Testis (tissue), 3 donors: Measurements from ENCODE around the gene CLEC2L. TPM values are rescaled to one million over a fixed set of nuclear protein-coding genes. Genes with fewer than 3 reads are reported as not detected.

Source experiments
- DNase-seq: peaks from one replicate; pipeline ENCODE4 v3.0.0-alpha.2; 2019
- H3K27ac ChIP-seq, 2 donors: fragments of 200-600 bp; sonication (generic); one replicate each; pipeline ENCODE4 v1.5.1; 2019
- H3K27me3 ChIP-seq: fragments of 200-600 bp; sonication (generic); one replicate; pipeline ENCODE4 v1.5.1; 2019
- H3K36me3 ChIP-seq: fragments of 200-600 bp; sonication (generic); one replicate; pipeline ENCODE4 v1.5.1; 2017; ENCODE audit warnings: low read depth; ENCODE audit errors: missing control alignments
- H3K4me1 ChIP-seq: fragments of 200-600 bp; sonication (generic); one replicate; pipeline ENCODE4 v1.5.1; 2019
- H3K4me3 ChIP-seq, 2 donors: fragments of 200-600 bp; sonication (generic); one replicate each; pipeline ENCODE4 v1.5.1; 2017 to 2019
- H3K9me3 ChIP-seq: fragments of 200-600 bp; sonication (generic); one replicate; pipeline ENCODE4 v1.5.1; 2017
- CTCF ChIP-seq, 3 experiments: fragments of 450-650 bp in 2 of 3; fragments of 200-600 bp in 1 of 3; sonication (generic) in 1 of 3; IDR thresholded peaks; one replicate each; pipeline ENCODE4 v1.5.1; 2016 to 2019; ENCODE audit warnings: antibody characterized with exemption in 3 of 3, mild to moderate bottlenecking in 2 of 3, moderate library complexity in 1 of 3
- POLR2A ChIP-seq: fragments of 450-650 bp; IDR thresholded peaks from one replicate; pipeline ENCODE4 v1.6.1; 2017; ENCODE audit warnings: antibody characterized with exemption, mild to moderate bottlenecking, moderate library complexity
- WGBS, 2 donors: methylation state at CpG; one replicate each; pipeline ENCODE4 v1.1.5; 2018; 5-methylcytosine and 5-hydroxymethylcytosine counted together
- intact Hi-C: fragments of 100-400 bp; cut with DNase I; formaldehyde crosslinking; loops from one replicate; pipeline ENCODE4 v1.15.1; 2023; ENCODE audit warnings: low total_unique reads
- polyA plus RNA-seq: library from polyadenylated mRNA; stranded (reverse); fragments of 350-450 nt; fragmentation: Illumina TruSeq; extraction: RNeasy Lipid Tissue Mini Kit (QIAGEN cat#74804); gene quantifications from one replicate; pipeline ENCODE4 v1.2.3, GENCODE V29; 2014; ENCODE audit warnings: low read depth, low replicate concordance; ENCODE audit not compliant: insufficient read depth
- total RNA-seq, 2 donors: library from RNA; depleted of rRNA; stranded (reverse); fragments of >200 nt; gene quantifications; one replicate each; pipeline ENCODE4 v1.2.3, GENCODE V29; 2016

CLEC2L gene
- total and polyA plus RNA-seq, 3 donors from 2014 or later = 0.79 to 1.6 (median 0.81) TPM

GRCh38 chr7:139580435-139580834 is 57.0 kb downstream of the CLEC2L start:
- WGBS, 2 donors = 96 to 97% methylated on average over 3 of the region's 3 CpGs

GRCh38 chr7:139582130-139582650 is 58.7 kb downstream of the CLEC2L start:
- Histone ChIP-seq H3K4me3 (no peak overlapping the region), H3K4me1 (no peaks in the 10 kb centered on the region), H3K27ac (no peak overlapping the region), H3K27me3 (no peaks in the 10 kb centered on the region), H3K36me3 (no peaks in the 10 kb centered on the region), H3K9me3 (no peaks in the 10 kb centered on the region)
- WGBS, 2 donors = 90 to 93% methylated on average over 11 to 14 of the region's 14 CpGs
- intact Hi-C loops = no loop called here
- DNase-seq = no peak
- TF ChIP-seq CTCF (IDR thresholded peaks at IDR 0.05) (no peak), POLR2A (no peak)

More at GRCh38 chr7:139580435-139580834, 57.0 kb downstream of the CLEC2L start:
- intact Hi-C loops = no loop called here
- H3K4me3 ChIP-seq = no peak overlapping the region
- DNase-seq = no peak
- no peaks in the 10 kb centered on the region for H3K9me3 ChIP-seq
- TF ChIP-seq CTCF (IDR thresholded peaks at IDR 0.05) (no peak), POLR2A (no peak)
- no peaks in the 10 kb centered on the region for H3K27me3 ChIP-seq
- no peaks in the 10 kb centered on the region for H3K36me3 ChIP-seq
- H3K27ac ChIP-seq = no peak overlapping the region
- H3K4me1 ChIP-seq = no peaks in the 10 kb centered on the region

GRCh38 chr7:139582671-139583155 is 59.2 kb downstream of the CLEC2L start:
- Histone ChIP-seq H3K4me1 (no peaks in the 10 kb centered on the region), H3K27ac (no peak overlapping the region), H3K27me3 (no peaks in the 10 kb centered on the region), H3K4me3 (no peak overlapping the region), H3K36me3 (no peaks in the 10 kb centered on the region), H3K9me3 (no peaks in the 10 kb centered on the region)
- WGBS, 2 donors = 92% methylated on average over 12 to 14 of the region's 14 CpGs
- intact Hi-C loops = no loop called here
- DNase-seq = peak; percentile 1
- TF ChIP-seq POLR2A (no peak), CTCF (IDR thresholded peaks at IDR 0.05) (no peak)

GRCh38 chr7:139583826-139584553 is 60.5 kb downstream of the CLEC2L start:
- H3K4me3 ChIP-seq = no peak overlapping the region
- no peaks in the 10 kb centered on the region for H3K36me3 ChIP-seq
- no peaks in the 10 kb centered on the region for H3K4me1 ChIP-seq
- H3K27ac ChIP-seq = no peak overlapping the region
- no peaks in the 10 kb centered on the region for H3K27me3 ChIP-seq
- intact Hi-C loops = no loop called here
- DNase-seq = peak; percentile 5
- 94% methylated on average over 12 to 15 of the region's 15 CpGs for WGBS, 2 donors
- no peak for TF ChIP-seq POLR2A
- TF ChIP-seq CTCF (IDR thresholded peaks at IDR 0.05) = no peak
- H3K9me3 ChIP-seq = no peaks in the 10 kb centered on the region
